NB4 (cell line): ENCODE data around the gene MAP3K7.

Experiments
- POLR2A ChIP-seq: IDR thresholded peaks from 2 replicates; pipeline ENCODE4 v1.6.1; 2011; ENCODE audit warnings: mild to moderate bottlenecking; ENCODE audit not compliant: insufficient read length; ENCODE audit errors: extremely low read depth
- TF ChIP-seq, protein P1 (sequence below): IDR thresholded peaks from one replicate; pipeline ENCODE4 v1.5.1; 2012; ENCODE audit warnings: low read depth, low read length

DNA sequence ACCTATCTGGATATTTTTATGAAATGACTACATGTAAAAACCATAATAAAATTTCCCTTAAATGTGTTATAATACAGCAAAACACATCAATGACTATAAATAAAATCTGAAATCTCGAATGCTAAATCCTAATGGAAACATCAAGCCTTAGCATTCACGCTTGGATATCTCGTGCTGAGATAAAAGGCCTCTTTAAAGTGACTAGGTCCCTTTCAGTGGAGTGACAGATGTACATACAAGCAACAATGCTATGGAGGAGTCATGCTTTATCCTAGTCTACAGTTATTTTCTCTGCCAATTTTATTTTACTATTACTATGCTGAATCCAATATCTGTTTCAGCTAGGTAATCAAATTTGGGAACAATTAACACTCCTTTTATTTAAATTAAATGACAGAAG is 72.4 kb downstream of the MAP3K7 start:
- TF ChIP-seq, protein P1, sequence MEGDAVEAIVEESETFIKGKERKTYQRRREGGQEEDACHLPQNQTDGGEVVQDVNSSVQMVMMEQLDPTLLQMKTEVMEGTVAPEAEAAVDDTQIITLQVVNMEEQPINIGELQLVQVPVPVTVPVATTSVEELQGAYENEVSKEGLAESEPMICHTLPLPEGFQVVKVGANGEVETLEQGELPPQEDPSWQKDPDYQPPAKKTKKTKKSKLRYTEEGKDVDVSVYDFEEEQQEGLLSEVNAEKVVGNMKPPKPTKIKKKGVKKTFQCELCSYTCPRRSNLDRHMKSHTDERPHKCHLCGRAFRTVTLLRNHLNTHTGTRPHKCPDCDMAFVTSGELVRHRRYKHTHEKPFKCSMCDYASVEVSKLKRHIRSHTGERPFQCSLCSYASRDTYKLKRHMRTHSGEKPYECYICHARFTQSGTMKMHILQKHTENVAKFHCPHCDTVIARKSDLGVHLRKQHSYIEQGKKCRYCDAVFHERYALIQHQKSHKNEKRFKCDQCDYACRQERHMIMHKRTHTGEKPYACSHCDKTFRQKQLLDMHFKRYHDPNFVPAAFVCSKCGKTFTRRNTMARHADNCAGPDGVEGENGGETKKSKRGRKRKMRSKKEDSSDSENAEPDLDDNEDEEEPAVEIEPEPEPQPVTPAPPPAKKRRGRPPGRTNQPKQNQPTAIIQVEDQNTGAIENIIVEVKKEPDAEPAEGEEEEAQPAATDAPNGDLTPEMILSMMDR: no peak
- TF ChIP-seq POLR2A: no peak
